Osteoblast (primary cell): ENCODE results near the gene SLC7A5. TPM values are rescaled to one million over a fixed set of nuclear protein-coding genes. Genes with fewer than 3 reads are reported as not detected.
A peak's percentile ranks its signal among the peaks of the same experiment; 100 is the strongest.

Experiments
- DNase-seq: peaks from one replicate; pipeline ENCODE4 v3.0.0; 2011; ENCODE audit warnings: low spot score, mixed read lengths; ENCODE audit not compliant: insufficient read length; ENCODE audit errors: missing footprints
- H2AFZ ChIP-seq: 2 replicates; pipeline ENCODE4 v1.6.0; 2011; ENCODE audit warnings: mild to moderate bottlenecking, low read length
- H3K27ac ChIP-seq: 2 replicates; pipeline ENCODE4 v1.5.1; 2011; ENCODE audit warnings: mild to moderate bottlenecking, low read depth, low read length, moderate library complexity
- H3K27me3 ChIP-seq: 2 replicates; pipeline ENCODE4 v1.6.0; 2012; ENCODE audit warnings: mild to moderate bottlenecking, control low read depth, inconsistent platforms, low read length, moderate library complexity; ENCODE audit not compliant: insufficient read depth
- H3K36me3 ChIP-seq: 2 replicates; pipeline ENCODE4 v1.5.1; 2011; ENCODE audit warnings: mild to moderate bottlenecking, low read length, control low read depth, moderate library complexity; ENCODE audit not compliant: insufficient read depth
- H3K4me1 ChIP-seq: 2 replicates; pipeline ENCODE4 v1.5.1; 2011; ENCODE audit warnings: mild to moderate bottlenecking, low read length, control low read depth, moderate library complexity; ENCODE audit not compliant: insufficient read depth
- H3K4me2 ChIP-seq: 2 replicates; pipeline ENCODE4 v1.6.0; 2011; ENCODE audit warnings: mild to moderate bottlenecking, low read length; ENCODE audit not compliant: insufficient read depth
- H3K4me3 ChIP-seq: fragments of 200-600 bp; sonication (generic); 3 replicates; pipeline ENCODE4 v1.5.1; 2012; ENCODE audit warnings: mild to moderate bottlenecking, low read length, inconsistent platforms; ENCODE audit not compliant: insufficient read depth
- H3K79me2 ChIP-seq: 2 replicates; pipeline ENCODE4 v1.6.0; 2012; ENCODE audit warnings: mild to moderate bottlenecking, low read length, control low read depth, inconsistent platforms; ENCODE audit not compliant: insufficient read depth
- H3K9me3 ChIP-seq: 2 replicates; pipeline ENCODE4 v1.5.1; 2011; ENCODE audit warnings: low read depth, low read length, control low read depth
- H4K20me1 ChIP-seq: 2 replicates; pipeline ENCODE4 v1.6.0; 2012; ENCODE audit warnings: mild to moderate bottlenecking, low read length, control low read depth; ENCODE audit not compliant: insufficient read depth
- total RNA-seq: library from RNA; depleted of rRNA; stranded (reverse); fragments of >200 nt; gene quantifications from 2 replicates; pipeline ENCODE4 v1.2.3, GENCODE V29; 2012
- TF ChIP-seq, protein P1 (sequence below): IDR thresholded peaks from 2 replicates; pipeline ENCODE4 v1.5.1; 2011; ENCODE audit warnings: mild to moderate bottlenecking, low read depth, low read length, moderate library complexity; ENCODE audit errors: extremely low read depth

Gene SLC7A5
- total RNA-seq, 1 donor = 90.8 TPM

GRCh38 chr16:87850009-87851006, 19.0 kb downstream of the SLC7A5 start:
- Histone ChIP-seq H3K9me3 (no peaks in the 10 kb centered on the region), H3K27ac (peak overlapping the region; percentile 97), H3K4me3 (no peak overlapping the region), H3K79me2 (peaks cover 97% of the 10 kb centered on the region), H4K20me1 (peaks cover 44% of the 10 kb centered on the region), H2AFZ (no peak overlapping the region), H3K36me3 (peaks cover 59% of the 10 kb centered on the region), H3K4me2 (no peak overlapping the region), H3K4me1 (peaks cover 27% of the 10 kb centered on the region), H3K27me3 (no peaks in the 10 kb centered on the region)
- TF ChIP-seq, protein P1, sequence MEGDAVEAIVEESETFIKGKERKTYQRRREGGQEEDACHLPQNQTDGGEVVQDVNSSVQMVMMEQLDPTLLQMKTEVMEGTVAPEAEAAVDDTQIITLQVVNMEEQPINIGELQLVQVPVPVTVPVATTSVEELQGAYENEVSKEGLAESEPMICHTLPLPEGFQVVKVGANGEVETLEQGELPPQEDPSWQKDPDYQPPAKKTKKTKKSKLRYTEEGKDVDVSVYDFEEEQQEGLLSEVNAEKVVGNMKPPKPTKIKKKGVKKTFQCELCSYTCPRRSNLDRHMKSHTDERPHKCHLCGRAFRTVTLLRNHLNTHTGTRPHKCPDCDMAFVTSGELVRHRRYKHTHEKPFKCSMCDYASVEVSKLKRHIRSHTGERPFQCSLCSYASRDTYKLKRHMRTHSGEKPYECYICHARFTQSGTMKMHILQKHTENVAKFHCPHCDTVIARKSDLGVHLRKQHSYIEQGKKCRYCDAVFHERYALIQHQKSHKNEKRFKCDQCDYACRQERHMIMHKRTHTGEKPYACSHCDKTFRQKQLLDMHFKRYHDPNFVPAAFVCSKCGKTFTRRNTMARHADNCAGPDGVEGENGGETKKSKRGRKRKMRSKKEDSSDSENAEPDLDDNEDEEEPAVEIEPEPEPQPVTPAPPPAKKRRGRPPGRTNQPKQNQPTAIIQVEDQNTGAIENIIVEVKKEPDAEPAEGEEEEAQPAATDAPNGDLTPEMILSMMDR = peak; percentile 84
- DNase-seq = peak; percentile 99

DNA sequence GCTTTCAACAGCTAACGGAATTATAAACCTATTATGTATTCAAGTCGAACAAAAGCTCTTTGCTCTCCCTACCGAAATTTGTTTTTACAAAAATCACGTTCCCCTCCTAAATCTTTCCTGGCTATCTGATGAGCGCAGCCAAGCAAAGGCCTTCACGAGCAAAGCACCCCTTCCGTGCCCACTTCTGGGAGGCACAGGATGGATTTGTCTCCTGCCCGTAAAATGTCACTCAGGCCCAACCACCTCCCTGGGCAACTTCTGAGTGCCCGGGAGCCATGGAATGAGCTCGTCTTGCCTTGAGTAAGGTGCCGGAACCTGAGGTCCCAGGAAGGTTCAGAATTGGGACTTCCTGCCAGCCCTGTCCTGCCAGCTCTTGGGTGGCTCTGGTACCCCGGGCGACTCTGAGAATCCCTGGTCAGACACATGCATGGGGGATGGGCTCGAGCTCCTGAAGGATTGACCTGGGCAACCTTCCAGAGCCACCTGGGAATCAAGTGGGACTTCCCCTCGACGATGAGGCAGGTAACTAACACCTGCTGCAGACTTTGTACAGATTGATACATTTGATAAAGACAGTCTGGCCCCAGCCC, 19.8 kb downstream of the SLC7A5 start:
- H3K4me1 ChIP-seq = peaks cover 26% of the 10 kb centered on the region
- peak; percentile 88 for DNase-seq
- peaks cover 55% of the 10 kb centered on the region for H3K36me3 ChIP-seq
- no peaks in the 10 kb centered on the region for H3K27me3 ChIP-seq
- H3K79me2 ChIP-seq = peaks cover 96% of the 10 kb centered on the region
- no peak overlapping the region for H3K4me3 ChIP-seq
- TF ChIP-seq, protein P1 = no peak
- H3K4me2 ChIP-seq = no peak overlapping the region
- H4K20me1 ChIP-seq = peaks cover 51% of the 10 kb centered on the region
- H3K9me3 ChIP-seq = no peaks in the 10 kb centered on the region
- peak overlapping the region; percentile 97 for H3K27ac ChIP-seq
- no peak overlapping the region for H2AFZ ChIP-seq

GRCh38 chr16:87848676-87849345, 20.5 kb downstream of the SLC7A5 start:
- TF ChIP-seq, protein P1 = no peak
- Histone ChIP-seq H3K9me3 (no peaks in the 10 kb centered on the region), H3K27me3 (no peaks in the 10 kb centered on the region), H3K79me2 (peaks cover 98% of the 10 kb centered on the region), H3K4me2 (no peak overlapping the region), H3K27ac (peak overlapping the region; percentile 5), H3K36me3 (peaks cover 55% of the 10 kb centered on the region), H3K4me3 (no peak overlapping the region), H2AFZ (no peak overlapping the region), H4K20me1 (peaks cover 57% of the 10 kb centered on the region), H3K4me1 (peaks cover 25% of the 10 kb centered on the region)
- peak; percentile 73 for DNase-seq
